G401.6 (cell line): ENCODE results near the gene ZNF580.

Experiments
- FAIRE-seq: peaks from 2 replicates; lab custom pipeline; 2012; peaks lifted over from hg19 to GRCh38; lab: Jason Lieb, UNC

Gene ZNF580

DNA sequence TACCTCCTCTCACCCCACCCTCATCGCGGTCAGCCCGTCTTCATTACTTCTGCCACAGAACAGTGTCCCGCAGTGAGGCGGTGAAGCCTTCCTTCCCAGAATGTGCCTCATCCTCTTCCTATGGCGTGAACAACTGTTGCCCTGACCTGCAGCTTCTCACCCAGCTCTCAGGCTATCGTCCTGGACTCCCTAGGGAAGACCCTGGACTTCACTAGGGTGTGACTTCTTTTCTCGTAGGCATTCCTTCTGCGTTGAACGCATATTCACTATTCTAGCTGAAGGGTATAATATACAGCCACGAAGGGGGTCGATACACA is 34.4 kb upstream of the ZNF580 start:
- no peak for FAIRE-seq

DNA sequence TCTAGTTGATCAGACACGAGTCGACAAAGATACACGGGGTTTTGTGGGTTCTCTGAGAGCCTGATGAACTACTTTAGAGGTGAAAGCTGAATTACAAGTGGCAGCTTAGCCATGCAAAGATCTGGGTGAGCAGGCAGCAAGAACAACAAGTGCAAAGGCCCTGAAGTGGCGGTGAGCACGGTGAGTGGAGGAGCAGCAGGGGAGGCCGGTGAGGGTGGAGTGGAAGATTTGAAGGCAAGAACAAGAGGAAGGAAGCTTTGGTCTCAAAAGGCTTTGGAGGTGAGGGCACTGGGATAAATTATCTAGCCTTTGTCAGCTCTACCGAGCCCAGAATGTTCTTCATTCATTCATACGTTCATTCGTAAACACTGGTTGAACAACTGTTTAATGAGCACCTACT is 34.0 kb upstream of the ZNF580 start:
- FAIRE-seq: no peak

DNA sequence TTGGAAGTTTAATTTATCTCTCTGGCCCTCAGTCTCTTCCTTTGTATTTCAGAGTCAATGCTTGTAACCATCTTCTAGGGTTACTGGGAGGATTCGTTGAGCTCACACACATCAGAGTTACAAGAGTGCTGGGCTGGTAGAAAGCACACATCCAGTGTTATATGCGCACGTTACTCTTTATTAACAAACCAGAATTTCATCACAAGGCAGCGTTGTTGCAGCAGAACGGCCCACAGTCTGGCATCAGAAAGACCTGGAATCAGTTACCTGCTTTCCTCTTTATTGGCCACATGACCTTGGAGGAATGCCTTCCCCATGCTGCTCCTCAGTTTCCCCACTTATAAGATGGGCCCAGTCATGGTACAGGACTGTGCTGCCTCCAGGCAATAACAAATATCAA is 31.5 kb upstream of the ZNF580 start:
- no peak for FAIRE-seq

DNA sequence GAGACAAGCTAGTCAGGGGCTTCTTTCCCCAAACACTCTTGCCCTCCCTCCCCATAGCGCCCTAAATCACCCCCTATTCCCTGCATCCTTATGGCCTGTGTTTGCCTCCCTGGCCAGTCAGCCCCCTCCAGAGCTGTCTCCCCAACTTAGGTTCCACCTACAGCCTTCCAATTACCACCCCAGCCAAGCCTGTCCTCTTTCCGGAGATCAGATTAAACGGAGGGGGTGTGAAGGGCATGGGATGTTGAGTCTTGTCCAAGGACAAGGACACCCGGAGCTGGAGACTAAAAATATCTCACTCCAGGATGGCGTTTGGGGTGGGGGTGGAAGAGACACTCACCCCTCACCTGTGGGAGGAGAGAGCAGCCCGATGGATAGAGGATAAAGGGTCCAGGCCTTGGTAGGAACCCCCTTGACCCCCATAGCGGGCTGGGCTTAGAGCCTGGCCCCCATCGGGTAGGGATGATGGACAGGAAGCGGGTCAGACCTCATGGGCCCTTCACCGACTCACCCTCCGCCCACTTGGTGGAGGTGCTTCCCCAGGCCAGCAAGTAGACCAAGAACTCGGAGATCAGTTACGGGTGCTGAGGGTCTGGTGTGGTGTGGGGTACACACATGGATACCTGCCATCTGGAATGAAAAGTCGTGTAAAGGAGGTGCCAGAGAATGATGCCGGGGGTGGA is 29.4 kb upstream of the ZNF580 start:
- no peak for FAIRE-seq

DNA sequence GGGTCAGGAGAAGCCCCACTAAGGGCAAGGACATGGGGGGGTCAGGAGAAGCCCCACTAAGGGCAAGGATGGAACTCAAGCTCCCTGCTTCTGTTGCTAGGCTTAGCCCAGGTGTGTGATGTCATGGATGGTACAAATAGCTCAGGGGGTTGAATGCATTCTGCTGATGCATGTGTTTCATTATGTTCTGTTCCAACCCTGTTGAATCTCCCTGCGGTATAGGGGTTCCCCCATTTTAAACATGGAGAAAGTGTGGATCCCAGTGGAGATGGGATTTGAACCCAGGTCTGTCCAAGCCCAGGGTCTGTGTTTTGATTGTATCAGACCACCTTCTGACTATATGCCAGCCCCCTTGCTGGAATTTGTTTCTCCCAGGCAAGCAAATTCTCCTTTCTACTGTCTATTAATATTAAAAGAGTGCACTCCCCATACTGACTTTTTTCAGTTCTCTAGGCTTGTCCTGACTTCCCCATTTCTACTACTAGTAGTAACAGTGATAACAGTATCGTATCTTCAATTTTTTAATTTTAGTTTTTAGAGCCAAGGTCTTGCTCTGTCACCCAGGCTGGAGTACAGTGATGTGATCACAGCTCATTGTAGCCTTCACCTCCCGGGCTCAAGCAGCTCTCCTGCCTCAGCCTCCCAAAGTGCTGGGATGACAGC is 28.7 kb upstream of the ZNF580 start:
- no peak for FAIRE-seq

DNA sequence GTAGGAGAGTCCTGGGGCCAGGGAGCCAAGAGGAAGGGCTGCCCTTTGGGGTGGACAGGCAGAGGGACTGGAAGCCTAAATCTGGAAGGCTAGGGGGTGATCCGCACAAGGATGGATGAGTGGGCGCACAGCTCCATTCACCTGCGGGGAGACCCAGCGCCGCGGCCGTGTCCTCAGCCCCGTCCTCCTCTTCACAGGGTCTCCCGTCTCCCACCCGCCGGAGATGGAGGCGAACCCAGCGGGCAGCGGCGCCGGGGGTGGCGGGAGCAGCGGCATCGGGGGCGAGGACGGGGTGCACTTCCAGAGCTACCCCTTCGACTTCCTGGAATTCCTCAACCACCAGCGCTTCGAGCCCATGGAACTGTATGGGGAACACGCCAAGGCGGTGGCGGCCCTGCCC is 27.4 kb upstream of the ZNF580 start:
- no peak for FAIRE-seq

DNA sequence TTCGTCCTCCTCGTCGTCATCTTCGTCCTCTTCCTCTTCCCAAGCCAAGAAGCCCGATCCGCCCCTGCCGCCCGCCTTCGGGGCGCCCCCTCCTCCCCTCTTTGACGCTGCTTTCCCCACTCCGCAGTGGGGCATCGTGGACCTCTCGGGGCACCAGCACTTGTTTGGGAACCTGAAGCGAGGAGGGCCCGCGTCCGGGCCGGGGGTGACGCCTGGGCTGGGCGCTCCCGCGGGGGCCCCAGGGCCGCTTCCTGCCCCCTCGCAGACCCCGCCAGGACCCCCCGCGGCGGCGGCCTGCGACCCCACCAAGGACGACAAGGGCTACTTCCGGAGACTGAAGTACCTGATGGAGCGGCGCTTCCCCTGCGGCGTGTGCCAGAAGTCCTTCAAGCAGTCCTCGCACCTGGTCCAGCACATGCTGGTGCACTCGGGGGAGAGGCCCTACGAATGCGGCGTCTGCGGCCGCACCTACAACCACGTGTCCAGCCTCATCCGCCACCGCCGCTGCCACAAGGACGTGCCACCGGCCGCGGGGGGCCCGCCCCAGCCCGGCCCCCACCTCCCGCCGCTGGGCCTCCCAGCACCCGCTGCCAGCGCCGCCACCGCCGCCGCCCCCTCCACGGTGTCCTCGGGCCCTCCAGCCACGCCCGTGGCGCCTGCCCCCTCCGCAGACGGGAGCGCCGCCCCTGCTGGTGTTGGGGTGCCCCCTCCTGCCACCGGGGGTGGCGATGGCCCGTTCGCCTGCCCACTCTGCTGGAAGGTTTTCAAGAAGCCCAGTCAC is 26.7 kb upstream of the ZNF580 start:
- no peak for FAIRE-seq

DNA sequence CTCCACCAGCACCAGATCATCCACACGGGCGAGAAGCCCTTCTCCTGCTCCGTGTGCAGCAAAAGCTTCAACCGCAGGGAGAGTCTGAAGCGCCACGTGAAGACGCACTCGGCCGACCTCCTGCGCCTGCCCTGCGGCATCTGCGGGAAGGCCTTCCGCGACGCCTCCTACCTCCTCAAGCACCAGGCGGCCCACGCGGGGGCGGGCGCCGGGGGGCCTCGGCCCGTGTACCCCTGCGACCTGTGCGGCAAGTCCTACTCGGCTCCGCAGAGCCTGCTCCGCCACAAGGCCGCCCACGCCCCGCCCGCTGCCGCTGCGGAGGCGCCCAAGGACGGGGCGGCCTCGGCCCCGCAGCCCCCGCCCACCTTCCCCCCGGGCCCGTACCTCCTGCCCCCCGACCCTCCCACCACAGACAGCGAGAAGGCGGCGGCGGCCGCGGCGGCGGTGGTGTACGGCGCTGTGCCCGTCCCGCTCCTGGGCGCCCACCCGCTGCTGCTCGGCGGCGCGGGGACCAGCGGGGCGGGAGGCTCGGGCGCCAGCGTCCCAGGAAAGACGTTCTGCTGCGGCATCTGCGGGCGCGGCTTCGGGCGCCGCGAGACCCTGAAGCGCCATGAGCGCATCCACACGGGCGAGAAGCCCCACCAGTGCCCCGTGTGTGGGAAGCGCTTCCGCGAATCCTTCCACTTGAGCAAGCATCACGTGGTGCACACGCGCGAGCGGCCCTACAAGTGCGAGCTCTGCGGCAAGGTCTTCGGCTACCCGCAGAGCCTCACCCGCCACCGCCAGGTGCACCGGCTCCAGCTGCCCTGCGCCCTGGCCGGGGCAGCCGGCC is 25.9 kb upstream of the ZNF580 start:
- FAIRE-seq: no peak

DNA sequence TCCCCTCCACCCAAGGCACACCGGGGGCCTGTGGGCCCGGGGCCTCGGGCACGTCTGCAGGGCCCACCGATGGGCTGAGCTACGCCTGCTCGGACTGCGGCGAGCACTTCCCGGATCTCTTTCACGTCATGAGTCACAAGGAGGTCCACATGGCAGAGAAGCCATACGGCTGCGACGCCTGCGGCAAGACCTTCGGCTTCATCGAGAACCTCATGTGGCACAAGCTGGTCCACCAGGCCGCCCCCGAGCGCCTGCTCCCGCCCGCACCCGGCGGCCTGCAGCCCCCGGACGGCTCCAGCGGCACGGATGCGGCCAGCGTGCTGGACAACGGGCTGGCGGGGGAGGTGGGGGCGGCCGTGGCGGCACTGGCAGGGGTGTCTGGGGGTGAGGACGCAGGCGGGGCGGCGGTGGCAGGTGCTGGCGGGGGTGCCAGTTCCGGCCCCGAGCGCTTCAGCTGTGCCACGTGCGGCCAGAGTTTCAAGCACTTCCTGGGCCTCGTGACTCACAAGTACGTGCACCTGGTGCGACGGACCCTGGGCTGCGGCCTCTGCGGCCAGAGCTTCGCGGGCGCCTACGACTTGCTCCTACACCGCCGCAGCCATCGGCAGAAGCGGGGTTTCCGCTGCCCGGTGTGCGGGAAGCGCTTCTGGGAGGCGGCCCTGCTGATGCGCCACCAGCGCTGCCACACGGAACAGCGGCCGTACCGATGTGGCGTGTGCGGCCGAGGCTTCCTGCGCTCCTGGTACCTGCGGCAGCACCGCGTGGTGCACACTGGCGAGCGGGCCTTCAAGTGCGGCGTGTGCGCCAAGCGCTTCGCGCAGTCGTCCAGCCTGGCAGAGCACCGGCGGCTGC is 25.0 kb upstream of the ZNF580 start:
- FAIRE-seq: no peak

DNA sequence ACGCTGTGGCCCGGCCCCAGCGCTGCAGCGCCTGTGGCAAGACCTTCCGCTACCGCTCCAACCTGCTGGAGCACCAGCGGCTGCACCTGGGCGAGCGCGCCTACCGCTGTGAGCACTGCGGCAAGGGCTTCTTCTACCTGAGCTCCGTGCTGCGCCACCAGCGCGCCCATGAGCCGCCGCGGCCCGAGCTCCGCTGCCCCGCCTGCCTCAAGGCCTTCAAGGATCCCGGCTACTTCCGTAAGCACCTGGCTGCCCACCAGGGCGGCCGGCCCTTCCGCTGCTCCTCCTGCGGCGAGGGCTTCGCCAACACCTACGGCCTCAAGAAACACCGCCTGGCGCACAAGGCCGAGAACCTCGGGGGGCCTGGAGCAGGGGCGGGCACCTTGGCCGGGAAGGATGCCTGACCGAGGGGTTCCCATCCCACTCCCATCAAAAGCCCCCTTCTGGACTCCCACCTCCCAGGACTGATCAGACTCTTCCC is 24.4 kb upstream of the ZNF580 start:
- FAIRE-seq: no peak

DNA sequence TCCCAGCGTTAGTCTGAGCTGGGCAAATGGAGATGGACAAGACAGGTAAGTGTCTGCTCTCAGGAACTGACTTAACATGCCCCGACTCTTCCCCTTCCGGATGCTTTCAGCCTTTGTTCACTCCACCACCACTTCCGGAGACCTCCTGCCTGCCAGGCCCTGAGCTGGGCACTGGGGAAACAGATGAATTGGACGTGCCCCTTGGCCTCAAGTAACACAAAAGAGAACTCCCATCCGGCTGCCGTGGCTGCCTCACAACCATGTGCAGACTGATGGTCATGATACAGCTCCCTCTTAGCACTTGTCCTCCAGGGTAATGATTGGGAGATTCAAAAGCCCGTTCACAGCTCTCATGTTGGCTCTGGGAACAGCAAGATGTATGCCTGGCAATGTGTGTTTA is 23.4 kb upstream of the ZNF580 start:
- FAIRE-seq: no peak

DNA sequence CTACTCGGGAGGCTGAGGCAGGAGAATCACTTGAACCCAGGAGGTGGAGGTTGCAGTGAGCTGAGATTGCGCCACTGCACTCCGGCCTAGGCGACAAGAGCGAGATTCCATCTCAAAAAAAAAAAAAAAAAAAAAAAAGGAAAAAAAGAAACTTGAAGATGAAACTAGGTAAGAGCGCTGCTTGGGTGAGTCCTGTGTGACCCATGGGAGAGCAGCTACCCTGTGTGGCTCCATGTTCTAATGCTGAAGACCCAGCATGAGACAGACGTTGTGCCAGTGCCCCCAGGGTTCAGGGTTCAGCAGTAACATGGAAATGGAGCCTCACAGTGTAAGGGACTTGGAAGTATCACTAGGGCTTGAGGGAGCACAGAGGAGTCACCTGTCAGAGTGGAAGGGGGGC is 22.4 kb upstream of the ZNF580 start:
- FAIRE-seq: no peak

DNA sequence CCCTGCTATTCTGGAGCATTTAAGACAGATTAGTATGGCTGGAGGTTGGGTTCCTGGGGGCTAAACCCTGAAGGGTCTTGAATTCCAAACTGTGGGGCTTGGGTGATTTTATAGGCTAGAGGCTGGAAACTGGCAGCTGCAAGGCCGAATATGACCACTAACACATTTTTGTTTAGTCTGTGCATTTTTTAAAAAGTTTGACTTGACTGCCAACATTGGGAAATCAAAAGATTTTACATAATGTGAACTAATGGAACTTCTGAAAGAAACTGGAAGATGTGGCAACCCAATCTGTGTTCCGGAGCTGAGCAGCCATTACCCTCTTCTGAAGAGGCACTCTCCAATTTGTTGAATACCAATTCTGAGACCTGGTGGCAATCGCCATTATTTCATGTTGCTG is 21.5 kb upstream of the ZNF580 start:
- no peak for FAIRE-seq

DNA sequence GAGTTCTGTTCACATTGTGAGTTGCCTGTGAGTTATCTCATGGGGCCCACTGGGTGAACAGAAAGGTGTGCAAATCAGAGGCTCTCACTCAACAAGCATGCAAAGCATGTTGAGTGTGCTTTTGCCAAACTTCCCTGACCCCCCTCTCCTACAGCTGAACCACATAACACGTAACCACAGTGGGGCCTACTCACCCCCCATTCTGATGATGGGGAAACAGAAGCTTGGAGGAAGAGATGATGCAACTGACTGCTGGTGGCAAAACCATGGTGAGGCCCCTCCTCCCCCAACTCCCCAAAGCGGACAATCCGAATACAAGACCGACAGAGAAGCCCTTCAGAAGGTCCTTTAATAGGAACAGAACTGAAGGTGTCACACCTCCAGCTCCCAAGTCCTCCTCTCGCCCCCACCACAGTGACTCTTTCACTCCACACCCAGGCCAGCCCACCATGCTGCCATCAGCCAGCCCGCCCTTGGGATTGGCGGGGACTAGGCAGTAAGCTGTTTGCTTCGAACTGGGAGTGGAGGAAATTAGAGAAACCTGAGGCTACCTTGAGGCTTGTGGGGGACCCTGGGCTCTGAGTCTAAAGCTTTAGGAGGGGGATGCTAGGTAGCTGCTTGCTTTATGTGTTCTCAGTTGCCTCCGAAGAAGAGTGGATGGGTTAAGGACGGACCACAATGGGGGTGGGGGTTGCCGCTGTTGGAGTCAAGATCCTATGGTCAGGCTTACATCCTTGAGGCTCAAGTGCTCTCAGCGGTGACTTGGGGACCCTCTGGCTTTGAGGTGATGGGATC is 20.2 kb upstream of the ZNF580 start:
- FAIRE-seq: no peak

DNA sequence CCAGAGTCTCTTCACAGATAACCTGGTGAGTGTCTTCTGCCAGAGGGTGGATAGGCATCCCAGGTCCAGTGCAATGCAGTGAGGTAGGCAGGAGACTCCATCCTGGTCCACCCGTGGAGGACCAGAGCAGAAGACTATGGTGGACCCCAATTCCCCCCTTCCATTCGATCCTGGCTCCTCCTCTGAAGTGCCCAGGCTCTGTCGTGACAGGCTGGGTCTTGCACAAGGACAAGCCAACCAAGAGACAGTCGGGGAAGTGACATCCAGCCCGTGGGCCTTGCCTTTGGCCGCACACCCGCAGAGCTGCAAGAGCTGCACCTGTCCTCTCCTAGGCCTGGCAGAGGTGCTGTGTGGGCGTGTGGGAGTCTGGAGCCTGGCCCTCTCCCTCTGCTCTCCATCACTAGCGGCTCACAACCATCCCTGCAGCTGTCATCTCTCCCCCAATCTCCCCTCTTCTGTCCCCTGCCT is 19.6 kb upstream of the ZNF580 start:
- FAIRE-seq: no peak

DNA sequence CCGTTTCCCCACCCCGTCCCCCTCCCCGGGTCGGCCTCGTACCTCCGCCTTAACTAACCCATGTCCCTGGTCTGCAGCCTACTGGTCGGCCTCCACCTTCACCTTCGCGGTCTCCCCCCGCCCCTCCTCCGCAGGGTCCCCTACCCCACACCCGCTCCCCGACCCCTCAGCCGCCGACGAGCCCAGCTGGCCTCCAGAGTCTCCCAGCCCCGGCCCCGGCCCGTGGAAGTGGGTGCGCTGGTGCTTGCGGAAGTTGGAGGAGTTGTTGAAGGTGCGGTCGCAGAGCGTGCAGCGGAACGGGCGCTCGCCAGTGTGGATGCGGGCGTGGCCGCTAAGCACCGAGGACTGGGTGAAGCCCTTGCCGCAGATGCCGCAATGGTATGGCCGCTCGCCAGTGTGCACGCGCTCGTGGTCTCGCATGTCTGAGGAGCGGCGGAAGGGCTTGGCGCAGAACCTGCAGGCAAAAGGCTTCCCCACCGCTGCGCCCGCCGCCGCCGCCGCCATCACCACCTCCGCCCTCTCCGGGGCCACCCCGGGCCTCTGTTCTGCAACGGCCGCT is 19.1 kb upstream of the ZNF580 start:
- FAIRE-seq: no peak

DNA sequence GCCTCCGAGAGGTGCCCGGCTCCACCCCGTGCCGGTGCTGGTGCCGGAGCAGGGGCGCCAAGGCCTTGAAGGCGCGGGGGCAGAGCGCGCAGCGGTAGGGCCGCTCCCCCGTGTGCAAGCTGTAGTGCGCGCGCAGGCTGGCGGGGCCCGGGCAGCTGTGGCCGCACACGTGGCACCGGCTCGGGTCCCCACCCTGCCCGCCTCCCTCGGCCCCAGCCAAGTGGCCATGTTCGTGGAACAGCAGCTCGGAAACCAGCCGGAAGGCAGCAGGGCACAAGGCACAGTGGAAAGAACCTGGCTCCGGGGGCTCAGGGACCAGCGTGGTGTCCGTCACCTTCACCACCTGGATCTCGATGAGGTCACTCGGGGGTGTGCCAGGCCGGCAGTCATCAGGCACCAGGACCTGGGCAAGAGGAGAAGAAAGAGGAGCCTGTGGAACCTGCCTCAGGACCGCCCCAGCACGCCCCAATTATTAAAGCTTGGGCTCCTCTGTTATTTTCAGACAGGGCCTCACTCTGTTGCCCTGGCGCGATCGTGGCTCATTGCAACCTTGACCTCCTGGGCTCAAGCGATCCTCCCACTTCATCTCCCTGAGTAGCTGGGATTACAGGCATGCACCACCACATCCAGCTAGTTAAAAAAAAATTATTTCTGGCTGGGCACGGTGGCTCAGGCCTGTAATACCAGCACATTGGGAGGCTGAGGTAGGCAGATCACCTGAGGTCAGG is 18.4 kb upstream of the ZNF580 start:
- FAIRE-seq: no peak

DNA sequence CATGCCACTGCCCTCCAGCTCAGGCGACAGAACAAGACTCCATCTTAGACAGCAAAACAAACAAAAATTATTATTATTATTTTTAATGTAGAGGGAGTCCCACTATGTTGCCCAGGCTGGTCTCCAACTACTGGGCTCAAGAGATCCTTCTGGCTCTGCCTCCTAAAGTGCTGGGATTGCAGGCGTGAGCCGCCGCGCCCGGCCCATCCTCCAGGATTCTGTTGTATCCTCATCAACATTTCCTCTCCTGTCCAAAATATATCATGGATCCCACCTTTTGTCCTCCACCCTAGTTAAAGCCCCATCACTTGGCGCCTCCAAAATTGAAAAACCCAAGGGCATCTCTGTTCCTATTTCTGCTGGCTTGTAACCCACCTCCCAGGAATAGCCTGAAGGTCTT is 17.7 kb upstream of the ZNF580 start:
- FAIRE-seq: no peak

DNA sequence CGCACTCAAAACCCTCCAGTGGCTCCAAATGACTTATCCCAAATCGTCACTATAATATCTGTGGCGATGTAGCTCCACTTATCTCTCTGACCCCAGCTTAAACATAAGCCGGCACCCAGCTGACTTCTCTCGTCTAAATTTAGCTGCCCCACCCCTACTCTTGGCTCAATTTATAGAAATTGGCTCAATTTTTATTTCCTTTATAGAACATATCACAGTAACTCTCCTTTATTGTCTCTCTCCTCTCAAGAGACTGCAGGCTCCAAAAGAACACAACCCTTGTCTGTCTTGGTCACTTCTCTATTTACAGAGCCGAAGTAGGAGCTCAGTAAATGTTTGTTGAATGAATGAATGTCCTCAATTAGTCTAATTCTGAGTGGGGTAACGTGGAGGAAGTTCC is 17.2 kb upstream of the ZNF580 start:
- no peak for FAIRE-seq
